ENCODE data around the gene GRM7. TPM values are rescaled to one million over a fixed set of nuclear protein-coding genes. Genes with fewer than 3 reads are reported as not detected.

GRM7 gene
- total RNA-seq, 2 donors from 2014 or later: 0.10 TPM; not detected in 1

DNA sequence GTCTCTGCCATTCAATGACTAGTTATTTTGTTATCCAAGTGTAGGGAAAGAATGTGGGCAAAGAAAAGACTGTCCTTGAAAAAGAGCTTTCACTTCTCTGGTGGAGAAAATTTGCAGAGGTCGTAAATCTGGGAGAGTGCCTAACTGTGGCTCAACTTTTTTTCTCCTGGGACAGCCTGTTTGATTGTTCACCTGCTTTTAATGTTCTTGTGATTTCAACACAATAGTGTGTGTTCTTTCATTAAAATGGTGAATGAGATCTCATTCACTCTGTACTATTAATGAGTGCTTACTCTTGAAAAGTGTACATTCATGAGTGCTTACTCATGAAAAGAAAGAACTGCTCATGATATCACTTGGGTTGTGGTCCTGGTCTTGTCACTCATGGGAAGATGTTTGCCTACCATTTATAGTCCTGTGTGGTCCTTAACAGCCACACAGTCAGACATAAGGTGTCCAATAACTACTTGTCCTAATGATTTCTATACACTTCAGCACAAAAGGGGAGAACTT is 567.3 kb downstream of the GRM7 start:
- DNase-seq (no peak), ATAC-seq (no peak)
- intact Hi-C loops (cut with DNase I): no loop called here

DNA sequence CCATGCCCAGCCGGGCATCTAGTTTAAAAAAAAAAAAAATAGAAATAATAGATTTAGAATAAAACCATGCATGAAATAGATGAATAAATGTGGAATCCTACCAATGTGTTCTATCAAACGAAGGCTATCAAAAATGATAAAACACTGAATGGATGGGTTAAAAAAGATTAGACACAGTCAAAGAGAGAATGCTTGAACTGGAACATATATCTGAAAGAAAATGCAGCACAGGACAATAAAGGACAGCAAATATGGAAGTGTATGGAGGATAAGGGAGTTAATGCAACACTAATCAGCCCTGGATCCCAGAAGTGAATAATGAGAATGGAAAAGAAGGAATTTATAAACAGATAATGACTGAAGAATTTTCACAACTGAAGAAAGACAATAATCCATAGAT is 571.7 kb downstream of the GRM7 start:
- ATAC-seq (no peak), DNase-seq (no peak)
- intact Hi-C loops (cut with DNase I): no loop called here

DNA sequence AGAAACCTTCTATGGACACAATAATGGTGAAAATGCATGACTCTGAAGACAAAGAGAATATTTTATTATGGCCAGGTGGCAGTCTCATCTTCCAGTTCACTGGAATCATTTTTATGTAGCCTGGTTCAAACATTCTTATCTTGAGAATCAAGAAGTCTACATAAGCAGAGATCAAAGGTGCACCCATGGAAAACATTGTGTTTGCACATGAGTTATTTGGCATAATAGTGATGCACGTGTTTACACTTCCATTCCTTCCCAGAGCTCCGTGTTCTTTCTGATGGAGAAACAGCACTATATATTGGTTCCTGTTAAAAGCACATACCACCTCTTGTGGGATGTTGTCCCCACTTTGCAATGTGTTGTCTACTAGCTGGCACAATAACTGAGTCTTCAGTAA is 572.2 kb downstream of the GRM7 start:
- intact Hi-C loops (cut with DNase I): no loop called here
- no peak for DNase-seq
- no peak for ATAC-seq

DNA sequence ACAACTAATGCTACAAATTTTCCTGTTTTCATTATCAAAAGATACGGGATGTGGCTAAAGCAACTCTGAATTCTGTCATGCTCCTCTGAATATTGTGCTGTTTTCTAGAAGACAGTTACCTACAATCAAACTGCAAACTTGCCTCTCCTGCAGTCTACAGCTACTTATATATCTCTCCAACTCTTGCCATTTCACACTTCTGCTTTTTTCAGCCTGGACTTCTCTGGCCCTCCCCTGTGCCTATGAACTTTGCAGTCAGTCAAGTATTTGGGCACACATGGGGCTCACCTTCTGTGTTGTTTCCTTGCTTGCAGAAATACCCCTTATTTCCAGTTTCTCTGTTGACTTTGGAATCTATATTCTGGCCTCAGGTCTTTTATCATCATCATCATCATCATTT is 575.6 kb downstream of the GRM7 start:
- DNase-seq (no peak), ATAC-seq (no peak)
- intact Hi-C loops (cut with DNase I): no loop called here

DNA sequence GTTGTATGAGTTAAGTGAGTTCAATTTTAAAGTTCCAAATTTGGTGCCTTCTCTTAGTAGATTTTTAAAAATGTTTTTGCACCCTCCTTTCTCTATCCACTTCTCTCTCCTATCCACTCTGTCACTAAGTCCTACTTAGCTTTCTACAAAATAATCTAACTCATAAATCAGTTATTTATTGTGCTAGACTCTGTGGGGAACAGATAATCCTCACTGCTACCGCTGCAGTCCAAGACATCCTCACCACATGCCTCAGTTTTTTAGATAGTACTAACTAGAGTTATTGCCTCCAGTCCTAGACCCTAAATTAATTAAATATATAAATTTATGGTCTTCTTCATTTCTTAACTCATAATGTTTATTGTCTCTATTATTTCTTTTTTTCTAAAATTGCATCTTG is 576.3 kb downstream of the GRM7 start:
- DNase-seq (no peak), ATAC-seq (no peak)

DNA sequence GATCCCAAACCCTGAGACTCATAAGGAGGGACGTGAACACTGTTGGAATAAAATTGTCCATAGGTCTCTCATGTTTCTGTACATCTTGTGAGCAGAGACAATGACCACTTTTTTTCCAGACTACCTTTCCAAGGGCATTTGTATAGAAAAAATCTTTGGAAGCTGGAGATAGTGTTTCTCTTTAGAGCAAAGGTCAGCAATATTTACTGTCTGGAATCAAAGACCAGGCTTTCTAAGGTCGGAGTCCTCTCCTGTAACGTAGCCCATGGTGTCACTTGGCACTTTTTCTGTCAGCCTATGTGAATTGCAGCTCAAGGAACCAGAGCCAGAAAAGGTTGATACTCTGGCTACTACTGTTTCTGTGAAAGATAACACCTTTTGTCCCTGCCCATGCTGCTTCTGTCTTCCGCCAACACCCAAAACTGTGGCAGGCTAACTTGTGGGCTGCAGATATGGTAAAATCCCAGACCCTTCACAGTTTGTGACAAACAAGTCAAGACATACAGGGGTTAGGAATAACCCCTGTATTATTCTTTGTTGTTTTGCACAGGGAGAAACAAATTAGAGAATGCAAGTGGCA is 578.3 kb downstream of the GRM7 start:
- intact Hi-C loops (cut with DNase I): no loop called here
- no peak for DNase-seq

More for the DNA sequence above, 576.3 kb downstream of the GRM7 start:
- intact Hi-C loops (cut with DNase I): no loop called here

DNA sequence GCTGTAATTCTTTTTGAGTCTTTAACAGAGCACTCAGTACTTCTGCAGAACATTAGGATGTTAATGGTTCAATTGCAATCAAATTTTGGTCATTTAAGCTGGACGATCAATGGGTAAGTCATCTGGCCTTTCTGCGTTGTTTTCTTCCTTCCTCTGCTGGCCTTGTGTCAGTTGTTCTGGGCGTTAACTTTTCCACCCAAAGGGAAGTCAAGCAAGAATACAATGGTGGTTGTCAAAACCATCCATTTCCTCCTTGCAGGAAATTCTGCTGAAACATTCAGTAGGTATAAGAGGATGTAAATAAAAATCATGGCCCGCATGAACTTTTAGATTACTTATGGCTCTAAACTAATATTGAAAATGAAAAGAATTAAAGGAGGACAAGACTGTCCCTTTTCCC is 584.0 kb downstream of the GRM7 start:
- DNase-seq: no peak
- no peak for ATAC-seq
- intact Hi-C loops (cut with DNase I): no loop called here

More for the DNA sequence above, 578.3 kb downstream of the GRM7 start:
- no peak for ATAC-seq

DNA sequence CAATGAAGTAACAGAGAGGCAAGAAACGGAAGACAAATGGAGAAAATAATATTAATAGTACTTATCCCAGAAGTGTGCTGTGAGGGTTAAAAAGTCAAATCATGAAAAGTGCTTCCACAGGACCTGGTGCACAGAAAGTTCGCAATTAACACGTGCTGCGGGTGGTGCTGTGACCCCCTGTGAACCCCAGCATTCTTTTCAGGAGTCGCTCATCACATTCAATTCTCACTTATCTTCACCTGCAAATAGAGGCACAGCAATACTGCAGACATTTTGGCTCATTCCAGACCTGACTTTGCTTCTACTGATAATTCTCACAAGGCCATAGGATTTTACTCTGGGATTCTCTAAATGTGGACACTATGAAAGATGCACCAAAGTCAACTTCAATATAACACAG is 584.4 kb downstream of the GRM7 start:
- DNase-seq: no peak
- no peak for ATAC-seq
- intact Hi-C loops (cut with DNase I): no loop called here

DNA sequence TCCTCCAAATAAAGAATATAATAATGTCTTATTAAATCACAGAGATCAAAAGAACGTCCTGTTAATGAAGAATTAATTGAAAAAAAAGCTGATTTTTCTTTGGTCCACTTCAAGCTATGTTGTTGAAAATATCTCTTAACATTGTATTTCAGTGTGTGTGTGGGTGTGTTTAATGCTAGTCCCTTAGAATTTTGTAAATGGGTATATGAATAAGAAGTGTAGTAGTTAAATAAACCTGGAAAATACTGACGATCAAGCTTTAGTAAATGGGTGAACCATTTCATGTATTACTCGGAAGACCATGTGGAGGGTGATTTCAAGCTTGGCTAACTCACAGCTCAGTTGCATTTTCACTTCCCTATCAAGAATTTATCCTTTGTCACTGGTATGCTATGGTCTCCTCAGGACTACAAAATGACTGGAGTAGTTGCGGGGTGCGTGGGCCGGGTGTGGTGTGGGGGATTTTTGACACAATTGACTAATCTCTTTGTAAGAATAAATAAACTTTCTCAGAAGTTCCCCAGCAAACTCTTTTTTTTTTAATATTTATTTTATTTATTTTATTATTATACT is 586.4 kb downstream of the GRM7 start:
- DNase-seq (no peak), ATAC-seq (no peak)
- intact Hi-C loops (cut with DNase I): no loop called here

DNA sequence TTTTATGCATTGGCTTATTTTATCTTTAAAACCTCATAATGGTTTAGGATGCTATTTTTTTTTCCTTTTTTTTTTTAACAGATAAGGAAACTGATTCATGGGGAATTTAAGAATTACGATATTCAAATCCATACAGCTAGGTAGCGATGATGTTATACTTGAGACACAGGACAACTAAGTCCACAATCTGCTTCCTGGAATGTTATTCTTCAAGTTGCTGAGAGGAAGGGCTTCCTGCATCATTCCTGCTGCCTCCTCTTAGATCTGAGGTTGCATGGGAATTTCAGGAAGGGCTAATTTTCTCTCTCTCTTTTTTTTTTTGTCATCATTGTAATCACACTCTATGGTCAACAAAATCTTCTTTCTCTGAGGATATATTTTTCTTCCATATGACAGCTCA is 595.5 kb downstream of the GRM7 start:
- intact Hi-C loops (cut with DNase I): no loop called here
- ATAC-seq (no peak), DNase-seq (no peak)

DNA sequence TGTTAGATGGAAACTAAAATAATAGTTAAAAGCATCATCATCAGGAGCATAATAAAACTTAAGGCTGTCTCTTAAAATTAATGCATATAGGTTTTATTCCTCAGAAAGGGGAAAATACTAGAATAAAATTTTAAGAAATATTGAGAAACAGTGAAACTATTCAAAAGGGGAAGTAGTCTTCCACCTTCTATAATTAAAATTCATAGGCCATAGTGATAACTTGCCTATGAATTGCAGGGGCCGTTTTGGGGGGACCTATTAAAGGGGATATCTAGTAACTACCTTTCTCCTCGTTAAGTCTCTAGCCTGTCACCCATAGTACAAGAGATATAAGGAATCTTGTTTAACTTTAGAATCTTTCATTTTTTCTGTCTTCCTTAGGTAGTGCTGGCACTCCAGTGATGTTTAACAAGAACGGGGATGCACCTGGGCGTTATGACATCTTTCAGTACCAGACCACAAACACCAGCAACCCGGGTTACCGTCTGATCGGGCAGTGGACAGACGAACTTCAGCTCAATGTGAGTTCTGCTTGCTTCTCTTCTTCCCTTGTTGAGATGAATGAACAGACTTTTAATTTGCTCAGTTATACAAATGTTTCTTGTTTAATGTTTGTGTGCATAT is 600.4 kb downstream of the GRM7 start:
- ATAC-seq (no peak), DNase-seq (no peak)
- intact Hi-C loops (cut with DNase I): no loop called here

DNA sequence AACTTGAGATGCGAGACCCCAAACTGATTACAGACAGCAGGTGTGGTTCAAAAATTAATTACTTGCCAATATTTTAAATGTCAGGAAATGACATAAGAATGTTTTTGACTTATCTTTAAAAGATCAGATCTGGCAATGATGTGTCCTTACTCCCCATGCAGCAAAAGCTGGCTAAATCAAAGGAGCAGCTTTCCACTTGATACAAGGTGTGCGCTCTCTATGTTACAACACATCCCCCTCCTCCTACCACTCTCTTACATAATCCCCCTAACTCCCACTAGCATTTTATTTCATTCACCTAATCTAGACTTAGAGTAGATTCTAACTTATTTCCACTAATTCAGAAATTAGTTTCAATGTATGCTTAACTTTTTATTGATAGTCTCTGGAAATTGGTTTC is 609.0 kb downstream of the GRM7 start:
- intact Hi-C loops (cut with DNase I): no loop called here
- ATAC-seq: no peak
- DNase-seq: no peak

DNA sequence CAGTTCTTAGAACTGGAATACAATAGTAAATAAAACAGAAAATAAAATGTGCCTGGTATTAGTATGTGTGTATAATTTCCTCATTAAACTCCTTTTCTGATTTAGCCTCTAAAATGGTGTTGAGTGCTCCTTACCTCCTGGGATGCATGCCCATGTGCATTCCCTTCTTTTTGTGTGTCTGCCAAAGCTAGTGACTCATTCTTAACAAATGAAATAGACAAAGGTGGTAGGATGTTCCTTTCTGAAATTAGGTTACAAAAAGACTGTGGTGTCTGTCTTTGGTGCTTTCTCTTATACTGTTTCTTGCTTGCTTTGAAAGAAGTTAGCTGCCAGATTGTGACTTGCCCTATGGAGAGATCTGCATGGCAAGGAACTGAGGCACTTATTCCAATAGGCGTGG is 623.7 kb downstream of the GRM7 start:
- no peak for DNase-seq
- intact Hi-C loops (cut with DNase I): no loop called here

DNA sequence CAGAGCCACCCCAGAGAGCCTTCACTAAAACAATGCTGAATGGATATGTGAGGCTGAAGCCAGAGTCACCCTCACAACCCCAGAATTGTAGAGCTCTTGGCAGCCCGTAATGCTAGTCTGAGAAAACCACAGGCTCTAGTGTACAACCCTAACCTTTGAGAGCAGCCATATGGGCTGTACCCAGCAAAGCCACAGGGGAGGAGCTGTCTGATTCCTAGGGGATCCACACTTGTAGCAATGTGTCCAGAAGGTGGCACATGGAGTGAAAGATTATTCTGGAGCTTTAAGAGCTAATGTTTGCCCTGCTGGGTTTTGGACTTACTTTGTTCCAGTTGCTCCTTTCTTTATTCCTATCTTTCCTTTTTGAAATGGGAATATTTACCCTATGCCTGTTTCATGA is 626.8 kb downstream of the GRM7 start:
- intact Hi-C loops (cut with DNase I): no loop called here
- no peak for DNase-seq

More for the DNA sequence above, 623.7 kb downstream of the GRM7 start:
- ATAC-seq: peak in 1 of 2 donors; percentile 46

DNA sequence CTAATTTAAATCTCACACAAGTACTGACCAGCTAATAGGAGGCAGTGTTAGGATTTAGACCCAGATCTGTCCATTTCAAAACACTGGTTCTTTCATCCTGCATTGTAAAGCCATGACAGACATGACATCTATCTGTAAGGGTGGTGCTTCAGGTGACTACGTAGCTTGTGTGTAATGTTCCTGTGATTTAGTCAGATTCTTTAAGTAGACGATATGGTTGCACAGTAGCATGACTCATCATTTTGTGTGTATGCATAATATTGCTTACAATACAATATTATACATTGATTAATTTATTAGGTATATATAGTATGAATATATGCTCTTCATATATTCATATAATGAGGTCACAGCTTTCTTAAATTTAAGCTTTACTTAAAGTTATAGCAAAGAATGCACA is 628.5 kb downstream of the GRM7 start:
- no peak for ATAC-seq
- intact Hi-C loops (cut with DNase I): no loop called here
- DNase-seq: no peak

More for the DNA sequence above, 626.8 kb downstream of the GRM7 start:
- no peak for ATAC-seq

DNA sequence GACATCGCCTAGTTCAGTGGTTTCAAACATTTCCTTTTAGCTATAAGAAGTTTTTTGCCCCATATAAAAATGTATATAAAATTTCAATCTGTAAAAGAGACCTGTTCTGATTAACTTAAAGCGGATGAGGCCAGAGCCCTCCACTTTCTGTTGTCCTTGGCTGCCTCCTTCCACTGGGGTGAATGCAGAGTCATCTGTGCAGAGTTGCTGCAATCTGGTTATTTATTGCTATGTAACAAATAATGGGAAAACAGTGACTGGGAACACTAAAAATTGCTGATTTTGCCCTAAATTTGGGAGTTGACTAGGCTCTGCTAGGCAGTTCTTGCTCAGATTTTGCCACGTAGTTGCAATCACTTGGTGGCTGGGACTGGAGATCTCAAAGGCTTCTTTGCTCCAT is 637.8 kb downstream of the GRM7 start:
- ATAC-seq (no peak), DNase-seq (no peak)
- intact Hi-C loops (cut with DNase I): no loop called here

DNA sequence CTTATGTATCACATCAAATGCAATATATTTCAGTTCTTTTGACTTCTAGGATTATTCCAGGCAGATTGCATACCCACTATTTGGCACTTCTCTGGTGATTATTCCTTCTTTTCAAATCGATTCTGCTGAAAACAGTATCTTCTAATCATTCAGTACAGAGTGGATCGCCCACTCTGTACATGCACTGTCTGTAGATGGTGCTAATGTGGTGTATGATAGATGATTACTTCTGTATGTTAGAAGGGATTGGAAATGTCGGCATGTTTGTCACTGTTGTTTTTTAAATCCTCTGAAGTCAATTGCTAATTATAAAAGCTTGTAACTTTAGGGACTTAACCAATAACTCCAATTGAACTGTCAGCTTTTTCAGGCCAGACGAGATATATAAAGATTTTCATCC is 642.5 kb downstream of the GRM7 start:
- ATAC-seq: no peak
- DNase-seq: no peak
- intact Hi-C loops (cut with DNase I): no loop called here

DNA sequence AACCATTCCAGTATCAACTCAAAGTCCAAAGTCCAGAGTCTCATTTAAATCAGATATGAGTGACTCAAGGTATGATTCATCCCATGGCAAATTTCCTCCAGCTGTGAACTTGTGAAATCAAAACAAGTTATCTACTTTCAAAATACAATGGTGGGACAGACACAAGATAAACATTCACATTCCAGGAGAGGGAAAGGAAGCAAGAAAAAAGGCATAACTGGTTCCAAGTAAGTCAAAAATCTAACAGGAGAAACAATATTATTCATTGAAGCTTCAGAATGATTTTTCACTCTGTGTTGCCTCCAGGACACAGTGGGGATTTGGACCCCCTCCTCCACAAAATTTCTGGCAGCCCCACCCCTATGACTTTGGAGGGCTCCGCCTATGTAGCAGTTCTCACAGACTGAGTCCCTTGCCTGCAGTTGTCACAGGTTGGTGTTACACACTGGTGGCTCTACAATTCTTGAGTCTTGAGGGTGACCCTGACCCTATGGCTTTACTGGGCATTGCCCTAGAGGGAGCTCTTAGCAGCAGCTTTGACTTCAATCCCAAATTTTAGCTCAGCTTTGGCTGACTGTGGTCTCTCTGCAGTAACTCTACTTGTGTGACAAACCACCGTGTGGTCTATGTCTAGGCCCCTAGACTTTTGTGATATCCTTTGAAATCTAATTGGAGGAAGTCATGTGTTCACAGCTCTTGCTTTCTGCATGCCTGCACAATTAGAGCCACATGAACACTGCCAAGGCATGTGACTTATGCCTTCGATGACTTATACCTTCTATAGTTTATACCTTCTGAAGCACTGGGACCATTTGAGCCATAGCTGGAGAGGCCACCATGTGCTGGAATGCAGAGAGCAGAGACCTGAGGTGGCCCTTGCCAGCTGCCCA is 644.2 kb downstream of the GRM7 start:
- intact Hi-C loops (cut with DNase I): no loop called here
- DNase-seq: peak; percentile 29

DNA sequence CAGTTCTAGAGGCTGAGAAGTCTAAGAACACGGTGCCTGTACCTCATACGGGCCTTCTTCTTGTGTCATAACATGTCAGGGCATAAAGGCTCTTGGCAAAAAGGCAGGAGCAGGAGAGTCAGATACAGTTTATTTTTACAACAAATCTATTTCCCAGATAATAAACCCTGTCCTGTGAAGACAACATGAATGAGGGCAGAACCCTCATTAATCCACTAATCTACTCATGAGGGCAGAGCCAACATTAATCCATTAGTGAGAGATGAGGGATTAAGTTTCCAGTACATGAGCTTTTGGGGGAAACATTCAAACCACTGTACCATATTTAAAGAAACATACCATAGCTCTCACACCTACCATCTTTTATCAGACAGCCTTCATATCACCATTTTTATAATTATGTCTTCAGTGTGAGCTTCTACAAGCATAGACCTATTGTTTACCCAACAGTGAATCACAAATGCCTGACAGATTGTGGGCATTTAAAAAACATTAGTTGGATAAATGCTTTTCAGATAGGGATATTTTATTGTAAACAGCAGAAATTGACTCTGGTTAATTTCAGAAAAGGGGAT is 645.8 kb downstream of the GRM7 start:
- ATAC-seq: no peak
- no peak for DNase-seq
- intact Hi-C loops (cut with DNase I): no loop called here

More for the DNA sequence above, 644.2 kb downstream of the GRM7 start:
- ATAC-seq: peak; percentile 38 to 91

DNA sequence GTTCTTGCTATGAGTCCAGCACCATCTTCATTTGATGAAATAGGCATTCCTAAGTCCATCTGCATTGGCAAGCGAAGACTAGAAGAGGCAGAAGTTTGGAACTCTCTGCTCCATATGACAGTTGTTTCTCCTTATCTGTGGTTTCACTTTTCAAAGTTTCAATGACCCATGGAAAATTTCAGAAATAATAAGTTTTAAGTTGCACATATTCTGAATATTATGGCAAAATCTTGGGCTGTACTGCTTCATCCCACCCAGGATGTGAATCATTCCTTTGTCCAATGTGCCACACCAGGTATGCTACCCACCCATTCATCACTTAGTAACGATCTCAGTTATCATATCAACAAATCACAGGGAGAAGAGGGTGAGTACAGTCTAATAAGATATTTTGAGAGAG is 647.9 kb downstream of the GRM7 start:
- intact Hi-C loops (cut with DNase I): no loop called here
- ATAC-seq (no peak), DNase-seq (no peak)
